BLaER1 (cell line): ENCODE measurements around the gene APOBEC3A.

Experiments used
- H3K27ac ChIP-seq: shearing (Covaris generic); formaldehyde crosslinking; 2 replicates; pipeline ENCODE4 v1.8.1; 2022
- H3K27me3 ChIP-seq: shearing (Covaris generic); formaldehyde crosslinking; 2 replicates; pipeline ENCODE4 v1.8.1; 2022
- H3K36me3 ChIP-seq: shearing (Covaris generic); formaldehyde crosslinking; 2 replicates; pipeline ENCODE4 v1.8.1; 2022
- H3K4me1 ChIP-seq: shearing (Covaris generic); formaldehyde crosslinking; 2 replicates; pipeline ENCODE4 v1.8.1; 2022
- H3K4me2 ChIP-seq: shearing (Covaris generic); formaldehyde crosslinking; 2 replicates; pipeline ENCODE4 v1.8.1; 2022
- H3K4me3 ChIP-seq: shearing (Covaris generic); formaldehyde crosslinking; 2 replicates; pipeline ENCODE4 v1.8.1; 2022
- H3K9ac ChIP-seq: shearing (Covaris generic); formaldehyde crosslinking; 2 replicates; pipeline ENCODE4 v1.8.1; 2022
- H3K9me3 ChIP-seq: shearing (Covaris generic); formaldehyde crosslinking; 2 replicates; pipeline ENCODE4 v1.8.1; 2022
- H4K20me1 ChIP-seq: shearing (Covaris generic); formaldehyde crosslinking; 2 replicates; pipeline ENCODE4 v1.8.1; 2022
- Cebpa-rat ChIP-seq: shearing (Covaris generic); IDR thresholded peaks from 2 replicates; pipeline ENCODE4 v1.8.1; 2022

The APOBEC3A gene

DNA sequence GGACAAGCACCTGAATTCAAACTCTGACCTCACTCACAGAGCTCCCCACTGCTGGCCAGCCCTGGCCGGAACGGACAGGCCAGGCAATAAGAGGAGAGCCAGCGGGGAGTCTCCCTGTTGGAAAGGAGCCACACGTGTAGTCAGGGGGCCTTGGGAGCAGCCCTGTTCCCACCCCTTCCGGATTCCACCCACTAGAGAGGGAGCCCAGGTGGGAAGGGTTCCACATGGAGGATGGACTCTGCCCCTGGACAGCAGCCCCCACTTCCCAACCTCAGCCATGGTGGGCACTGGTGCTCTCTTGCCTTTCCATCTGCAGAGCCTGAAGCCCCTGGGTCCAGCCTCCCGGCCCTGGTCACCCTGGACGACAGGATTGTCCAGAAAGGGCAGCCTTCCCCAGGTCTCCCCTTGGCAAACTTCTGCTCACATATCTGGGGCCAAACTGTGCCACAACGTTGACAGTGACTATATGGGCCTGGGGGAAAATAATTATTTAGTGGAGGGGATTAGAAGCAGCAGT is 7.5 kb upstream of the APOBEC3A start:
- H3K4me3 ChIP-seq = no peak overlapping the region
- peaks cover 9% of the 10 kb centered on the region for H3K4me1 ChIP-seq
- H4K20me1 ChIP-seq = no peaks in the 10 kb centered on the region
- TF ChIP-seq Cebpa-rat = no peak
- H3K36me3 ChIP-seq = no peaks in the 10 kb centered on the region
- no peaks in the 10 kb centered on the region for H3K9me3 ChIP-seq
- H3K27ac ChIP-seq = no peak overlapping the region
- H3K4me2 ChIP-seq = no peak overlapping the region
- H3K27me3 ChIP-seq = no peaks in the 10 kb centered on the region
- H3K9ac ChIP-seq = no peak overlapping the region

DNA sequence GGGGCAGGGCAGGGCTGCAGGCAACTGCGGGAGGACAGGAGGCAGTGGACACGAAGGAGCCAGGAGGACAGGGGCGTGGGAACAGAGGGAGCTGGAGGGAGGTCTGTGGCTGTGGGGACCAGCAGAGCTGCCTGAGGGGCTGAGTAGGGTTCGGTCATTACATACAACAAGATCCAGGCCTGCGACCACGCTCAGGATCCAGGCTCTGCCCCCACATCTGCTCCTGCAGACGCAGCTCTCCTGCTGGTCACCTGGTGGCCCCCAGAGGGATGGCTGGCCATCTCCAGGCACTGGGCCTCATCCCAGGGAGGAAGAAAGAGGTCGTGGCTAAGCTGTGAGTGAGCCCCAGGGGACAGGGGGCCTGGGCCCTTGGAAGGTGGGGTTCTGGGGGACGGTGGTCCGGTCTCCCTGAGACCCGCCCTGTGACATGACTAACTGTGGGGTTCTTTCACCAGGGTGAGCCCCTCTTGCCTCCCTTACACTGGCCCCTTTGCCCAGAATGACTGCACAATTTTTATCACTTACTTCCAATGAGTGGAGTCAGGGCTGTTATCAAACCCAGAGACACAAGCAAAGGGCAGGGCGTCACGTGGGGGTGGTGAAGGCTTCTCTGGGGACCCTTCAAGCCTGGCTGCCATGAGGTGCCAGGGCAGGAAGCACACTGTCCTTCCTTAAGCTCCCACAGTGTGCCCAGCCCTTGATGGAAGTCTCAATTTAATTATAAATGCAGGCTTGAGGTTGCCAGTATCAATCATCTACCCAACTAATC is 6.7 kb upstream of the APOBEC3A start:
- Histone ChIP-seq H3K27ac (no peak overlapping the region), H3K4me3 (no peak overlapping the region), H3K36me3 (no peaks in the 10 kb centered on the region), H3K9ac (no peak overlapping the region), H3K27me3 (no peaks in the 10 kb centered on the region), H4K20me1 (no peaks in the 10 kb centered on the region), H3K4me2 (peak overlapping the region; percentile 42), H3K4me1 (peaks cover 9% of the 10 kb centered on the region), H3K9me3 (no peaks in the 10 kb centered on the region)
- no peak for TF ChIP-seq Cebpa-rat

DNA sequence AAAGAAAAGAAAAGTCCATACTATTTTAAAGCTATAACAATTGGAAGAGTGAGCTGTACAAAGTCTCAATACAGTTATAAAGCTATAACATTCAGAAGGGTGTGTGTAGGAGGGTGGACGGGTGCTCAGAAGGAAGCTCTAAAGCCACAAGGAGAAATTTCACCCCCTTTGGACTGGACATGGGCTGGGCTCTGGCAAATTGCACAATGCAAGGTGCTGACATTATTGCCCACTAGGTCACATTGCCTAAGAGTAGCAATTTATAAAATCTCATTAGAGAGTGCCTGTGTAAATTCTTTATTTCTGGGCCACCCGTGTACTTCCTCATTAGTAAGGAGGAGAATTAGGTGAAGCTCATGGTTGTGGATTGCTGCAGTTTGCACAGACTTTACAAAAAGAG is 5.7 kb upstream of the APOBEC3A start:
- Histone ChIP-seq H3K27ac (no peak overlapping the region), H3K36me3 (no peaks in the 10 kb centered on the region), H3K4me2 (no peak overlapping the region), H3K4me1 (peaks cover 17% of the 10 kb centered on the region), H4K20me1 (no peaks in the 10 kb centered on the region), H3K4me3 (no peak overlapping the region), H3K9ac (no peak overlapping the region), H3K27me3 (no peaks in the 10 kb centered on the region), H3K9me3 (no peaks in the 10 kb centered on the region)
- no peak for TF ChIP-seq Cebpa-rat

DNA sequence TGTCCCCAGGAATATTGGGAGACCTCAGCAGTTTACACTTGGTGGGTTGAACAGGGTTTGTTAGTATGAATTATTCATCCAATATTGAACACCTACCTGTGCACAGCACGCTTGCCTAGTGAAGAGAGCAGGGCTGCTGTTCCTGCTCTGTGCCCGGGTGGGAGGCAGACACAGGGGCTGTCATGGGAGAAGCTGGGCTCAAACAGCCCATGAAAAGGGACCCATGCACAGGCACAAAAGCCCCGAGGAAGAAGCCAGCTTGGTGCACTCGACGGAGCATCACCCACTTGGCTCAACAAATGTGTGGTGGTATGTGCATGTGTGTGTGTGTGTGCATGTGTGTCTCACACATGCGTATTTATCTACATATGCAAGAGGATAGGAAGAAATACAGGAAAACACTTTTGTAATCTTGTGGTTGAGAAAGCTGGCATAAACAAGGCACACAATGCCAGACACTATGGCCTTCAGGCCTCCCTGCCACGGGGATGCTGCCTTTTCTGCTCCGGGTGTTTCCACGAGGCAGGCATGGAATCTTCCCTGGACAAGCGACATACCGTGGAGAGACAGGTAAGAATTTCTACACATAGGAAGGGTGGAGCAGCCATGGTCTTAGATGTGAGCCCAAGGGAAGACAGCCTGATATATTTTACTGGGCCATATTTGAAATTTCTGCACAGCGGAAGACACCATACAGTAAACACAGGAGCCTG is 5.0 kb upstream of the APOBEC3A start:
- Histone ChIP-seq H3K27ac (no peak overlapping the region), H3K4me3 (no peak overlapping the region), H3K4me2 (no peak overlapping the region), H3K27me3 (no peaks in the 10 kb centered on the region), H3K4me1 (peaks cover 23% of the 10 kb centered on the region), H4K20me1 (no peaks in the 10 kb centered on the region), H3K9me3 (no peaks in the 10 kb centered on the region), H3K9ac (no peak overlapping the region), H3K36me3 (no peaks in the 10 kb centered on the region)
- no peak for TF ChIP-seq Cebpa-rat

DNA sequence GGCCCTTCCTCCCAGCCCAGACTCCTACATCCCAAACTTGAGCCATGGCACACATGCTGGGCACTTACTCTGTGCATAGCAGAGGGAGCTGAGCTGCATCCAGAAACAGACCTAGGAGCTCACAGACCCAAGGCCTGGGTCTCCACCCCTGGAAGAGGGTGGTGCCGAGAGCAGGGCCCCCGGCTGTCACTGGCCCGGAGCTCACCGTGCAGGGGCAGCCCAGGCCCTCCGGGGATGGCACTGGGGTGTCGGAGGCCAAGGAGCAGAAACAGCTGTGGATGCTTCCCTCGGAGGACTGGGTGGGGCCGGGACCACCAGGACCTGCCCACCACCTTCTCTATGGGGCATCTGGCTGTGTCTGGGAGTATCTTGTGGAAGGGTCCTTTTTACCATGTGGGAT is 4.3 kb upstream of the APOBEC3A start:
- TF ChIP-seq Cebpa-rat = no peak
- H3K4me1 ChIP-seq = peaks cover 26% of the 10 kb centered on the region
- H3K27me3 ChIP-seq = no peaks in the 10 kb centered on the region
- no peak overlapping the region for H3K4me3 ChIP-seq
- no peaks in the 10 kb centered on the region for H3K36me3 ChIP-seq
- no peak overlapping the region for H3K27ac ChIP-seq
- no peak overlapping the region for H3K4me2 ChIP-seq
- no peak overlapping the region for H3K9ac ChIP-seq
- no peaks in the 10 kb centered on the region for H3K9me3 ChIP-seq
- no peaks in the 10 kb centered on the region for H4K20me1 ChIP-seq

DNA sequence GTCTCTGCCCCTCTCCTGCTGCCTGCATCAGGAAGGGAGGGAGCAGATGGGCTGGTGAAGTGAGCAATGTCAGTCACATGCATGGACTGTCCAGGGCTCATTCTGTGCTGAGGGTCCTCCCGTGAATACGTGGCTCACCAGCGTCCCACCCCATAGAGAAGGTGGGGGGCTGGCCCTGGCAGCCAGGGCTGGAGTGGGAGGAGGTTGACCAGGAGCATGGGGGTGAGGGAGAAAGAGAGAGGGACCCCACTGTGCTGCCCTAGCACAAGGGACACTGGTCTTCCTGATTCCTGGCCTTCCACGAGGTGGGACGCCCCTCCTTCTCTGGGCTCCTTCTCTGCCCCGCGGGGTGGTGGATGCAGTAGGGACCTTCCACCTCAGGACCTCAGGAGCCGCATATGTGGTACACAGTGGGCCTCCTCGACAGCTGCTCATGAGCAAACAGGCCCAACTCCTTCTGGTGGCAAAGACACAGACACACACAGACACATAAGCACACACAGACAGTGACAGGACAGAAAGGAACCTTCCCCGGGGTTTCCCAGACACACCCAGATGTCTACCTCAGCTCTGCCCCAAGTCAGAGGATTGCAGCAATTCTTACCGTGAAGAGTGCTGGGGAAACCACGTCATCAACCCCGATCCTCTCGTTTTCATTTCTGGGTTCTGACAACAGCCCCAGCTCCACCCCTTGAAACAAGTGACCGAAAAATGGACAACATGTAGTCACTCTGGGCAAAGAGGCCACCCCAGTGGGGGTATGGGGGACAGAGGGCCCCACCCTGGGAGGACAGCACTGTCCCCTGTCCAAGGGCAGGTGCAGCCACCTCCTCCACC is 3.6 kb upstream of the APOBEC3A start:
- Histone ChIP-seq H3K36me3 (no peaks in the 10 kb centered on the region), H3K9me3 (no peaks in the 10 kb centered on the region), H3K4me1 (peaks cover 26% of the 10 kb centered on the region), H3K27ac (no peak overlapping the region), H3K27me3 (no peaks in the 10 kb centered on the region), H4K20me1 (no peaks in the 10 kb centered on the region), H3K4me2 (no peak overlapping the region), H3K9ac (no peak overlapping the region), H3K4me3 (no peak overlapping the region)
- TF ChIP-seq Cebpa-rat = no peak

DNA sequence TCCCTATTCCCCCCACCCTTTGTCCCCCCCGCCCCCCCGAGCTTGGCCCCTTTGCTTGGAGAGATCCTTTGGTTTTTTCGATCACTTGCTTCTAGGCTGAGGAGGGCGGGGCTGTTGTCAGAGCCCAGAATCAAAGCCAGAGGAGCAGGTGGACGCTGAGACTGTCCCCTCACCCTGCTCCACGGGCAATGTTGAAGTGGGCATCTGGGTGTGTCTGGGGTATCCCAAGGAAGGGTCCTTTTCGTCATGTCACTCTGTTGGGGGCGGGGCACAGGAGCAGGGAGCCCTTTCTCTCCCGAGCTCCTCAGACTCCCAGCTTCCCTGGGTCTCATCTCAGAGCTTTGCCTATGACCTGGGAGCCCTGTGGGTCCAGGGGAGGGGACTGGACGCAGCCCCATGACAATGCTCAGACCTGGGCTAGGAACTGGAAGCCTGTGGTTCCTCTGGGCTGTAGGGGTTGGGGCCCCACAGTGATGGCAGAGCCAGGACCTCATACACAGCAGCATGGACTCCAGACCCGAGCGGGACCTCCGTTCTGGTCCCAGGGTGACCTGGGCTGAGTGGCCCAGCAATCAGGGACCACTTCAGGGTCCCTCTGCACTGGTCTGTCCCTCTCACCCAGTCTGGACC is 2.9 kb upstream of the APOBEC3A start:
- H3K4me2 ChIP-seq = no peak overlapping the region
- H3K27ac ChIP-seq = no peak overlapping the region
- TF ChIP-seq Cebpa-rat = no peak
- H3K27me3 ChIP-seq = no peaks in the 10 kb centered on the region
- no peak overlapping the region for H3K9ac ChIP-seq
- H3K4me3 ChIP-seq = no peak overlapping the region
- H3K9me3 ChIP-seq = no peaks in the 10 kb centered on the region
- no peaks in the 10 kb centered on the region for H4K20me1 ChIP-seq
- peaks cover 33% of the 10 kb centered on the region for H3K4me1 ChIP-seq
- H3K36me3 ChIP-seq = no peaks in the 10 kb centered on the region

DNA sequence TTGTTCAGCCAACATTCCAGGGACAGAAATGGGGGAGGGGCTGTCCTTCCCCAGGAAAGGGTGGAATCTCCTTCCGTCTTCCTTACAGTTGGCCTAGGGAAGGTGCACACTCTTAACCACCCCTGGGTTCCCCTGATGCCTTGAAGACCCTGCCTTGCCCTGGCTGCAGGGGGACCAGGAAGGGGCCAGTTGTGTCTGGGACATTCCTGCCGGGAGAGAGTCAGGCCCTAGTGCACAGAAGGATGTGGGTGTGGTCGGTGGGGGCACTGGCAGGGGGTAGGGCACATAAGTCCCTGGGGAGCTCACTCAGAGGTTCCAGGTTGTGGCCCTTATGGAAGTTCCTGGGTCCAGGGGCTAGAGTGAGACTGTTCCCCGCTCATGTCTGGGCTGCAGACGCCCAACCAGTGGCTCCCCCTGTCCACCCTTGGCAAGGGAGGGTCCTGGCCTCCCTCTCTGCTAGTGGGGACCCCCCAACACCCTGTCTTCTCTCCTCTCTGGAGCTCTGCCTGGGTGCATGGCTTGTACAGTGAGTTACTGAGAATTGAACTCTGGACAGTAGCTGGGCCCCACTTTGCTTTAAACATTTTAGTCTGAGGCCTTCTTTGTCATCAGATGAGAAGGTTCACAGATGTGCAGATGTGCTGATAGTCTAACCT is 2.0 kb upstream of the APOBEC3A start:
- no peaks in the 10 kb centered on the region for H3K27me3 ChIP-seq
- H3K4me2 ChIP-seq = no peak overlapping the region
- H3K9me3 ChIP-seq = no peaks in the 10 kb centered on the region
- H3K9ac ChIP-seq = no peak overlapping the region
- no peaks in the 10 kb centered on the region for H4K20me1 ChIP-seq
- no peaks in the 10 kb centered on the region for H3K36me3 ChIP-seq
- H3K27ac ChIP-seq = no peak overlapping the region
- no peak overlapping the region for H3K4me3 ChIP-seq
- H3K4me1 ChIP-seq = peaks cover 40% of the 10 kb centered on the region
- TF ChIP-seq Cebpa-rat = no peak

DNA sequence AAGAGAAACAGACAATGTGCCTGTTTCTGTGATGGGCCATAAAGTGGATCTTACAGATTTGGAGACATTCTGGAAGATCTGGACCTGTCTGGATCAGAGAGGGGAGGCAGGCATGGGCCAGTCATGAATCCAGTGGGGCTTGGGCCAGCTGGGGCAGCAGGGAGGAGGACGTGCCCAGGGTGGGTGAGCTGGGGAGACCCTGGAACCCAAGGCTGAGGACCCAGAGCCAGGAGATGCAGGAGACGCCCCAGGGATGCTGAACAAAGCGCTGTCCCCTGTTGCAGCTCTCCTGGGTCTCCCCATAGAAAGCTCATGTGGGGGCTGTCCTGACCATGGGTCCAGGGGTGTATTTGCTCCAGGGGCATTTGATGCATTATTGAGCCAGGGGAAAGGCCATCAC is 1.5 kb upstream of the APOBEC3A start:
- TF ChIP-seq Cebpa-rat = no peak
- H3K36me3 ChIP-seq = no peaks in the 10 kb centered on the region
- H3K27me3 ChIP-seq = no peaks in the 10 kb centered on the region
- no peaks in the 10 kb centered on the region for H4K20me1 ChIP-seq
- no peaks in the 10 kb centered on the region for H3K9me3 ChIP-seq
- H3K4me2 ChIP-seq = peak overlapping the region; percentile 22; the same call in 1 of the 2 replicates
- H3K27ac ChIP-seq = no peak overlapping the region
- H3K4me3 ChIP-seq = no peak overlapping the region
- H3K4me1 ChIP-seq = peaks cover 35% of the 10 kb centered on the region
- H3K9ac ChIP-seq = no peak overlapping the region
